ENCODE results near the gene ANGPTL2.

ANGPTL2 gene

GRCh38 chr9:127045148-127045547 is 77.3 kb downstream of the ANGPTL2 start:
- no peak for DNase-seq

GRCh38 chr9:127039492-127039891 is 82.9 kb downstream of the ANGPTL2 start:
- no peak for DNase-seq

GRCh38 chr9:127038531-127038930 is 83.9 kb downstream of the ANGPTL2 start:
- DNase-seq = no peak
